ENCODE data around the gene MID1. TPM values are rescaled to one million over a fixed set of nuclear protein-coding genes. Genes with fewer than 3 reads are reported as not detected.

The MID1 gene
- total RNA-seq, 1 donor from 2014 or later: 9.4 TPM

GRCh38 chrX:10656214-10656613 is 35.8 kb upstream of the MID1 start:
- no peak for DNase-seq
- no peaks in the 10 kb centered on the region for H3K9me3 ChIP-seq (replicated peaks)
- no peak overlapping the region for H3K27ac ChIP-seq (replicated peaks)
- intact Hi-C loops (cut with micrococcal nuclease): no loop called here
- no peaks in the 10 kb centered on the region for H3K27me3 ChIP-seq (ENCODE audit: low read depth)
- no peak overlapping the region for H3K4me3 ChIP-seq
- TF ChIP-seq, protein P1, sequence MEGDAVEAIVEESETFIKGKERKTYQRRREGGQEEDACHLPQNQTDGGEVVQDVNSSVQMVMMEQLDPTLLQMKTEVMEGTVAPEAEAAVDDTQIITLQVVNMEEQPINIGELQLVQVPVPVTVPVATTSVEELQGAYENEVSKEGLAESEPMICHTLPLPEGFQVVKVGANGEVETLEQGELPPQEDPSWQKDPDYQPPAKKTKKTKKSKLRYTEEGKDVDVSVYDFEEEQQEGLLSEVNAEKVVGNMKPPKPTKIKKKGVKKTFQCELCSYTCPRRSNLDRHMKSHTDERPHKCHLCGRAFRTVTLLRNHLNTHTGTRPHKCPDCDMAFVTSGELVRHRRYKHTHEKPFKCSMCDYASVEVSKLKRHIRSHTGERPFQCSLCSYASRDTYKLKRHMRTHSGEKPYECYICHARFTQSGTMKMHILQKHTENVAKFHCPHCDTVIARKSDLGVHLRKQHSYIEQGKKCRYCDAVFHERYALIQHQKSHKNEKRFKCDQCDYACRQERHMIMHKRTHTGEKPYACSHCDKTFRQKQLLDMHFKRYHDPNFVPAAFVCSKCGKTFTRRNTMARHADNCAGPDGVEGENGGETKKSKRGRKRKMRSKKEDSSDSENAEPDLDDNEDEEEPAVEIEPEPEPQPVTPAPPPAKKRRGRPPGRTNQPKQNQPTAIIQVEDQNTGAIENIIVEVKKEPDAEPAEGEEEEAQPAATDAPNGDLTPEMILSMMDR (IDR thresholded peaks at IDR 0.05; ENCODE audit: borderline replicate concordance): no peak
- H3K36me3 ChIP-seq: no peaks in the 10 kb centered on the region
- H3K4me1 ChIP-seq: no peaks in the 10 kb centered on the region

DNA sequence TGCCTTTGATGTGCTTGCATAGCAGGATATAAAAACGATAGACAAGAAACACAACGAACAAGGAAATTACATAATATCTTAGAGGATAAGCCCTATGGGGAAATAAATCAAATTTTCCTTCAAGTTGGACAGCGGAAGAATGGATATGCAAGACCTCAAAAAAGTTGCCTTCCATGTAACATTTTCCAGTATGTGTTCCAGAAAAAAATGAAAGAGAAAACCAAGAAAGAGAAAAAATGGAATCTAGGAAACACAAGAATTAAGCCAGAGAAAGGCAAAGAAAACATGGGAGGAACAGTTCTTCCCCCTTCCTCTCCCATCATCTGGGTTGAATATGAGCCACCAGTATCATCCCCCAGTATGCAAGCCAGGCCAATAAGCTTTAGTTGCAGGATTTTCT is 34.6 kb upstream of the MID1 start:
- no peaks in the 10 kb centered on the region for H3K4me1 ChIP-seq
- H3K9me3 ChIP-seq (replicated peaks): no peaks in the 10 kb centered on the region
- H3K27me3 ChIP-seq (ENCODE audit: low read depth): no peaks in the 10 kb centered on the region
- H3K4me3 ChIP-seq: no peak overlapping the region
- TF ChIP-seq, protein P1 (IDR thresholded peaks at IDR 0.05; ENCODE audit: borderline replicate concordance): no peak
- no peak overlapping the region for H3K27ac ChIP-seq (replicated peaks)
- H3K36me3 ChIP-seq: no peaks in the 10 kb centered on the region
- intact Hi-C loops (cut with micrococcal nuclease): no loop called here
- no peak for DNase-seq

DNA sequence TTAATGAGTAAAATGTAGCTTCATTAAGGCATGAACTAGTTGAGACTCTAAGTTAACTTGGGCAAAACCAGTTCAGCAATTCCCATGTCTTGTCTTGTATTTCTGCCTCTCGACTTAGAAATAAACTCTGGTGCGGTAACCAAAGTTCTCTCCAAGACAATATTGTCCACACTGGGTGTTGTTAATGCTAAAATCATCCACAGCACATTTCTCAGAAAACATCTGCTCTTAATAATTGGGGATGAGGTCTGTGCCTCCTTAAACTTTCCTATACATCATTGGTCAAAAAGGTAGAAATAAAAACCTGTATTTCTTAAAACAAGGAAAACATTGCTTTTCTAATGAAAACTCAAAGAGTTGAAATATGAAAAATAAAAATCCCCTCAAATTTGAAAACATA is 32.9 kb upstream of the MID1 start:
- Histone ChIP-seq H3K27me3 (ENCODE audit: low read depth) (no peaks in the 10 kb centered on the region), H3K4me1 (no peaks in the 10 kb centered on the region), H3K27ac (replicated peaks) (no peak overlapping the region), H3K36me3 (no peaks in the 10 kb centered on the region), H3K9me3 (replicated peaks) (no peaks in the 10 kb centered on the region), H3K4me3 (no peak overlapping the region)
- TF ChIP-seq, protein P1 (IDR thresholded peaks at IDR 0.05; ENCODE audit: borderline replicate concordance): no peak
- intact Hi-C loops (cut with micrococcal nuclease): no loop called here
- DNase-seq: no peak

- H3K4me3 ChIP-seq: no peak overlapping the region
- no peaks in the 10 kb centered on the region for H3K4me1 ChIP-seq
- no peak for DNase-seq
- no peaks in the 10 kb centered on the region for H3K27me3 ChIP-seq (ENCODE audit: low read depth)
- H3K9me3 ChIP-seq (replicated peaks): no peaks in the 10 kb centered on the region
- intact Hi-C loops (cut with micrococcal nuclease): no loop called here
- no peak overlapping the region for H3K27ac ChIP-seq (replicated peaks)
- no peaks in the 10 kb centered on the region for H3K36me3 ChIP-seq
- TF ChIP-seq, protein P1 (IDR thresholded peaks at IDR 0.05; ENCODE audit: borderline replicate concordance): no peak
Measured at GRCh38 chrX:10649265-10649664, 28.9 kb upstream of the MID1 start.

DNA sequence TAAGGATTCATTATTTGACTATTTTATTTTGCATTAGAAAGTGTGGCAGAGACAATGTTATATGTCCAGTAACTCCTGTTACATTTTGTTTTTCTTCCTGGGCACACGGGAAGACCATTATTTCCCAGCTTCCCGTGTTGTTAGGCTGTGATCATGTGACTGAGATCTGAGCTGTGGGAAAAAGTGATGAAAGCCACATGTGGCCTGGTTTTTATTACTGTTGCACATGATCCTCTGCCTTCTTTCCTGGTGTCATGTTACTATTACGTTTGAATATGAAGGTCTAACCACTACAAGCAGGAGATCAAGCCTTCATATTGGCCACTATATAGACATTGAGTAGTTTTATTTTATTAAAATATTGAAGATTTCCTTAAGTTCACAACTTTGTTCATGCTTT is 28.2 kb upstream of the MID1 start:
- Histone ChIP-seq H3K4me3 (no peak overlapping the region), H3K9me3 (replicated peaks) (no peaks in the 10 kb centered on the region), H3K27me3 (ENCODE audit: low read depth) (no peaks in the 10 kb centered on the region), H3K27ac (replicated peaks) (no peak overlapping the region), H3K4me1 (no peaks in the 10 kb centered on the region), H3K36me3 (no peaks in the 10 kb centered on the region)
- TF ChIP-seq, protein P1 (IDR thresholded peaks at IDR 0.05; ENCODE audit: borderline replicate concordance): no peak
- no peak for DNase-seq
- intact Hi-C loops (cut with micrococcal nuclease): no loop called here

GRCh38 chrX:10636851-10637250 is 16.5 kb upstream of the MID1 start:
- intact Hi-C loops (cut with micrococcal nuclease): loop anchor here (10.0 kb wide), 1 partner anchor 442 kb away; no protein-coding TSS in a partner anchor
- no peaks in the 10 kb centered on the region for H3K36me3 ChIP-seq
- H3K4me3 ChIP-seq: no peak overlapping the region
- H3K4me1 ChIP-seq: no peaks in the 10 kb centered on the region
- H3K27me3 ChIP-seq (ENCODE audit: low read depth): no peaks in the 10 kb centered on the region
- no peak overlapping the region for H3K27ac ChIP-seq (replicated peaks)
- H3K9me3 ChIP-seq (replicated peaks): no peaks in the 10 kb centered on the region
- no peak for DNase-seq
- TF ChIP-seq, protein P1 (IDR thresholded peaks at IDR 0.05; ENCODE audit: borderline replicate concordance): no peak

Data from left ventricle myocardium inferior (tissue), 1 donor.